Pons (tissue), 1 donor: ENCODE results near the gene TRMO.

ENCODE experiments used
- DNase-seq: peaks from one replicate; pipeline ENCODE4 v3.0.0-alpha.2; 2016; ENCODE audit warnings: low spot score

The TRMO gene

DNA sequence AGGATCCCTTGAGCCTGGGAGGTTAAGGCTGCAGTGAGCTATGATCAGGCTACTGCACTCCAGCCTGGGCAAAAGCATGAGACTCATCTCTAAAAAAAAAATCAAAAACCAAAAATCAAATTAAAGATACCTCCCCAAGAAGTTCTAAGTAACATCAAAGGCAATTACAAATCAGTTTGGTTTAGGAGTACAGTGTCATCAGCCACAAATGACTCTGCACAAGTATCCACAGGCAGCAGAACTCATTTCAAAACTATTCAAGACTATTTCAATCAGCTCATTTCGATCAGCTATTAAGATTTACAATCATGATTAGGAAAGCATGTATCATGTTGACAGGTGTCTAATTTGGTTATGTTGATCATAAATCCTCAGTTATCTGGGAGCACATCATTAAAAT is 19.1 kb downstream of the TRMO start:
- DNase-seq: no peak

DNA sequence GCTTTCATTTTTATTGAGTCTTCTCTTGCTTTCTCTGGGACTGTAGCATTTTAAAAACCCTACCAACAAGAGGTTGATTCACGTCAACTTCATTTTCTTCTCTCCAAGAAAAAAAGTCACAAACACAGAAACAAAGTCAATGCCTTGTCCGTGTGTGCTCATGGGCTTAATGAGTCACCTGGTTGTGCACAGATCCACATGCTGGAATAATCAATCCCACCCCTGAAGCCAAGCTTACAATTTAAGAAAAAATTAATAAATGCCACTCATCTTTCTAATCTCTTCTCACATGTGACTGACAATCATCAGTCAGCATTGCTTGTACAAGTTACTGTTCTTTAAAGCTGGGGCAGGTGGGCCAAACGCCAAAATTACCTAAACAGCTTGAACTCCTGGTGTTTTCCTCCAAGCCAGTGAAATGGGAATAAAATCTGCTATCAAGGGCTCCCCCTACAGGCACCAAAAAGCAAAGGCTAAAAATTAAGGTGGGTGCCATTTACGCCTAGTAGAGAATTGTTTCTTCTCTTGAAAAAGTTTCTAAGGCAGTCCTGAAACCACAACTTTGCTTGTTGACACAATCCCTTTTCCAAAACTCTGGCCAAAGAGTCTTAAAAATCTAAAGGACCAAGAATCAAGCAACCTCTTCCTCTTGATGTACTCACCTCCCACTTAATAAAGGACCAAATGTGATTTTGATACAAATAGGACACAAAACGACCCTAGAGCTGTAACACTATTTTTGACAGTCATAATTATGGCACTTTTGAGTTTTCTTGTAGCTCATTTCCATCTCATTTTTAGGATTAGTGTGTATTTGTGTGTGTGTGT is 21.3 kb downstream of the TRMO start:
- peak; percentile 45 for DNase-seq

DNA sequence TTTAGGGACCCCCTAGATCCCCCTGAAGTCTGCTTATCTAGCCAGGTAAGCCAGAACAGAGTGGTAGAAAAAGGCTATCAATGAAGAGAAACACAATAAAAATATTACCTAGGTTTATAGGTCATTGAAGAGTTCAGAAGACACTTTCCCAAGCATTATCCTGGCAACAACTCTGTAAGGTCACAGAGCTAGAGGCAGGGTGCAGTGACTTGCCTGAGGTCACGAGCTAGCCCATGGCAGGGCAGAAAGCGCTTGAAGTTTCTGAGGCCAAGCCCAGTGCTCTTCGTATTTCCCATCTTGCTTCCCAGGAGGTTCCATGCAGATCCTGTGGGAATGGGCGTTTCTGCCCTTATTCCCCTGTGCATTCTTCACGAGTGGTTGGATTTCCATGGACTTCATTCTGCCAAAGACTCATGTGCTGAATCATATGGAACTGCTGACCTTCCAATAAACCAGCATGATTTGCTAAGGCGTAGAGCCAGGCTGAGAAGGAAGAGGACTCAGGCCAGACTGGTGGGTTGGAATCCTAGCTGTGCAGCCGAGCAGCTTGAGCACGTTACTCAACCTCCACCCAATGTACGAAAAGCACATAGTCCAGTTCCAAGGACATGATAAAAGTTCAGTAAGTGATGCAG is 22.1 kb downstream of the TRMO start:
- no peak for DNase-seq

- DNase-seq: no peak
Observed at GRCh38 chr9:97895695-97896332, 26.5 kb downstream of the TRMO start.

DNA sequence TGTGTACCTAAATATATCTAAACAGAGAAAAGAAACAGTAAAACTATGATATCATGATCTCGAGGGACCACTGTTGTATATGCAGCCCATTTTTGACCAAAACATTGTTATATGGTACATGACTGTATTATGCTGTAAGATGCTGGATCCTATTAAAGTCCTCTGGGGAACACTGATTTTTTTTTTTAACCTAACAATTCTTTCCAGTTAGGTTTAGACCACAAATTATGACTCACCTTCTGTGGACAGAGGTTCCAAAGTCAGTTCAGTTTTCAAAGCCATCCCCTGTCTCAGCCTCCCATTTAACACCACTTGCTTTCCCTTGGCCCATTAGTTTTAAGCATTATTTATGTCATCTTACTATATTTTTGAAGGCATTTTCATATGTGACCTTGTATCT is 27.1 kb downstream of the TRMO start:
- no peak for DNase-seq

- DNase-seq: no peak
Observed at GRCh38 chr9:97892421-97892820, 29.9 kb downstream of the TRMO start.

DNA sequence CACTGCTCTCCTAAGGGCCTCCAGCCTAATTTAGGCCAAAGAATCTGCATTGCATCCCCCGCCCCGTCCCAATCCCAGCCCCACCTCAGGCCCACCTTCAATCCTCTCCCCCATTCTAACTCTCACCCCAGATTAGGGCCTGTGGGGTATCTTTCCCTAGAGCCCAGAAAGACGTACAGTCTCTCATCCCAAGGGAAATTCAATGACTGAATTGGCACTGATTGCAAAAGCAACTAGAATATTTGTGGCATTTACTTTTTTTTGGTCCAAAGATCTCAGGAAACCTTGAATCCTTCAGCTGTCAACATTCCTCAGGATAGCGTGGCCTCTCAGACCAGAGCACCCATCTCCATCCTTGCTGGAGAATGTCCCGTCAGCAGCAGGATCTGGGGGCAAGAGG is 30.6 kb downstream of the TRMO start:
- DNase-seq: no peak

DNA sequence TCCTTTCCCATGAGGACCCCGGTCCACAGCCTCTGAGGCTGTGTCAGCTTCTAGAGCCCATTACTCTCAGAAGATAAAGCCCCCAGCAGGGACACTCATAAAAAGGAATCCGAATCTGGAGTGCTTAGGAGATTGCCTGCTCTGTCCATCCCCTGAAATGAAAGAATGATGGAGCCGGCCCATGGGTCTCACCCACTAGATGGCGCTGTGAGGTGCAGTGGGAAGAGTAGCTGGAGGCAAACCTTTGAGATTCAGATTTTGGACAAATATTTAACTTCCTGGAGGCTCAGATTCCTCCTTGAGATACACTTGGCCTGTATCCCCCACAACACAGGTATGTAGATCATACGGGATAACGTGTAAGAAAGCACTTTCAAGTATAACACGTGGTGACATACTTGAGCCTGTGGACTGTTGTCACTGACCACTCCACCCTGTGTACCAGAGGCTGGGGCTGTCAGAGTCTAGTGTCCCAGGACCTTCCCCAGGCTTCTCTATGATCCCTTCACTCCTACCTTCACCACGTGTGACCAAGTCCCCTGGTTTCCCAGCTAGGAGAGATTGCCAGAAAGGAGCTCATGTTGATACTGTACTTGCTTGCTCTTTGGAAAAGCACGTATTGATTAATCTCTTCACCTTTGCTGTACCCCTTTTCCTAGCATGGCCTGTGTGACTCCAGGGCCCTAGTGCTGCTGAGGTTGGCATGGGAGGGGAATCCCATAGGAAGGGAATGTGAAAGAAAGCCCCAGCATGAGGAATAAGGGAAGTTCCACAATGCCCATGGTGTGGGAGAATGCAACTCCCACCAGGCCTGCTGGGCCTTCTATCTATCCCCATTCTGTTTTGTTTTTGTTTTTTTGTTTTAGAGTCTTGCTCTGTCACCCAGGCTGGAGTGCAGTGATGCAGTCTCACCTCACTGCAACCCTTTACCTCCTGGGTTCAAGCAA is 32.1 kb downstream of the TRMO start:
- DNase-seq: no peak

GRCh38 chr9:97880336-97880735 is 42.0 kb downstream of the TRMO start:
- no peak for DNase-seq

GRCh38 chr9:97876061-97876460 is 46.2 kb downstream of the TRMO start:
- DNase-seq: no peak

GRCh38 chr9:97875111-97875510 is 47.2 kb downstream of the TRMO start:
- DNase-seq: no peak

DNA sequence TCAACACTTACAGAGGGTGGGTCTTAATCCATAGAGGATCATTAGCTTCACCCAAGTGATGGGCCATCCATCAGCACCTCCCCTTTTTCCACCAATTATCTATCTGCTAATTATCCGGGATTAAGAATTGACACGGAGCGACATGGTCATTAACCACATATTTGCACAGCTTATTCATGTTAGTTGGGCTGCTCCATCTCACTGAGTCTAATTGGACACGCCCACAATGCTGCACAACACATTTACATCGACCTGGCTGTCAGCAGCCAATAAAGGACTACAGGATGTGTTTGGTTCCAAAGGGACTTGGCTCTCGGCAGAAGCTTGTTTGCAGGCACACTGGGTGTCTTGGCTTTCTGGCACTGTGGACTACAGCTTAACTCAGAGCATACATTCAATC is 47.7 kb downstream of the TRMO start:
- no peak for DNase-seq

DNA sequence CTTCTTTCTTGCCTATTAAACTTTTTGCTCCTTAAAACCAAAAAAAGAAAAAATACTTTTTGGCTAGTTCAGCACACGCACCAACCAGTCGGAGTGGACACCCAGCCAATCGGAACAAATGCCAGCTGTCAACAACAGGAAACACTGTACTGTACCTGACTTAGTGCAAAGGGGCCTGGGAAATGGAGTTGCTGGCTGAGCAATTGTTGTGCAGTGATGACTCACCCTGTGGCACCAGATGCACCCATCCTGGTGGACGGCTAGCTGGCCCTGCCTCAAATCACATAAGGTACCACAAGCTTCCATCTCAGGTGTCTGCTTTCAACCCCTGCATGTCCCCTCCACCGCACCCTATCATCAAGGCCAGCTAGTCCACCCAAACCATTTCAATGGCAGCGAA is 48.4 kb downstream of the TRMO start:
- DNase-seq: no peak

GRCh38 chr9:97873425-97873824 is 48.9 kb downstream of the TRMO start:
- DNase-seq: no peak

GRCh38 chr9:97868859-97869258 is 53.4 kb downstream of the TRMO start:
- no peak for DNase-seq

- no peak for DNase-seq
Observed at GRCh38 chr9:97866848-97867247, 55.5 kb downstream of the TRMO start.

- no peak for DNase-seq
Observed at GRCh38 chr9:97866300-97866699, 56.0 kb downstream of the TRMO start.

DNA sequence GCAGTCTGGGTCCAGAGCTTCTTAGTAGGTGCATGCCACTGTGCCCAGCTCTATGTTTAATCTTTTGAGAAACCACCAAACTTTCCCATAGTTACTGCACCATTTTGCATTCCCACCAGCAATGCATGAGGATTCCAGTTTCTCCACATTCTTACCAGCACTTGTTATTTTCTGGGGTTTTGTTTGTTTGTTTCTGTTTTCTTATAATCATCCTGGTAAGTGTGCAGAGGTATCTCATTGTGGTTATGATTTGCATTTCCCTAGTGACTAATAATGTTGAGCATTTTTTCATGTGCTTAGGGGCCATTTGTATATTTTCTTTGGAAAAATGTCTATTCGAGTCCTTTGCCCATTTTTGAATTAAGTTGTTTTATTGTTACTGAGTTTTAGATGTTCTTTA is 57.9 kb downstream of the TRMO start:
- DNase-seq: no peak

GRCh38 chr9:97863314-97863713 is 59.0 kb downstream of the TRMO start:
- DNase-seq: no peak

- DNase-seq: no peak
Observed at GRCh38 chr9:97861148-97861475, 61.2 kb downstream of the TRMO start.

DNA sequence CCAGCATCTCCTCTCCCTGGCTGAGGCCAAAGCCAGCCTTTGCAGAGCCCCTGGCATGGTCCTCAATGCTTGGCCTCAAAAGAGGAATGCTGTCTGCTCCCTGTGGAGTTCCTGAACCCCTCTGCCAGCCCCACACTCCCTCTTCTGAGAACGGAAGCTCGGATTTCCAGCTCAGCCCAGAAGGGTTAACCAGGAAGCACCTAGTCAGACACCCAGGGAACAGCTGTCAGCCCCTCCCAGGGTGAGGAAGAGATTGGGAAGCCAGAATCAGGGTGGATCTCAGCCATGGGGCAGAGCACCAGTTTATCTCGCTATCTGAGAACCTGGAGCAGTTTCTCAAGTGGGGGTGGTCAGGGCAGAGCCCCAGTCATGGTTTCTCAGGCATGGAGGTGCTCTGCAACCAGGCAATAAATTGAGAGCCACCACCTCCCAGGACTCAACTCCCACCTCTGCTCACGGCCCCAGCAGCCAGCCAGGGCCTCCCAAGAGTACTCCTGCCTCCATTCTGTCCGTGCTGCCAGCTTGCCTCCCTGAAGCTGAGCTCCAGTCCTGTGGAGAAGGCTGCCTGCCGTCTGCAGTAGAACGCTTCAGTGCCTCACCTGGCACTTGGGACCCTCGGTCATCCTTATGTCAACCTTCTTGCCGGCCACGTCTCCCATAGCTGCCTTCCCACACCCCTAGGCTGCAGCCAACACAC is 61.7 kb downstream of the TRMO start:
- DNase-seq: no peak

GRCh38 chr9:97859346-97859745 is 63.0 kb downstream of the TRMO start:
- no peak for DNase-seq
